GM21717 (cell line): ENCODE results near the gene CPA2.
"Not testable (repeated sequence)": the region's sequence is repeated elsewhere in the genome, so short reads cannot be mapped to it uniquely, and the experiment has no call there.

Experiments
- ATAC-seq: cut with Tn5 transposase; IDR thresholded peaks from one replicate; pipeline ENCODE4 v1.9.1; 2021; ENCODE audit warnings: mild to moderate bottlenecking, moderate library complexity; ENCODE audit not compliant: unreplicated experiment

Gene CPA2

DNA sequence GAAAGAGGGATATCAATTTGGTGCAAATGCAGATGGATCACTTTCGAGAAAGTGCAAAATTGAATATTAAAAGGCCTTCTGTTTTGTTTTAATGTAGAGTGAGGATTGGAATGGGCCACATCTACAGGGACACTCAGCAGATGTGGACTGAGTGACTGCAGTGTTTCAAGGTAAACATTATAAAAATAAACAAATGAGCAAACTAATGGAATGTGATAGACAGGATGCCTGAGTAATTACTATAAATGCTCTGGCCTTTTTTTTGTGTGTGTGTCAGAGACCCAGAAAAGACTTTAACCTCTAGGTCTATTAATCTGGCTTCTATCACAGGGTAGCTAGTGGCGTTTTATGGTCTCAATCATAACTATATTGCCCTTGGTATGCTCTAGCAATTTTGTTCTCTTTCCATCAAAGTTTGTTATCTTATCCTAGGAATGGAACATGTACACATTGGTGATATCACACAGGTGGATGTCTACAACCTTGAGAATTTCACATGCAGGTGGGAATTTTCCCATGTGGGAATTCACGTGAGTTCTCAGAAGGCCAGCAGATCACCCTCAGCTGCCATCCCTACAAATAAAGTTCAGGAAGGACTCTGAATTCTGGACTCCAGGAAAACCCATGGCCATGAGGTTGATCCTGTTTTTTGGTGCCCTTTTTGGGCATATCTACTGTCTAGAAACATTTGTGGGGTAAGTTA lies at the start of gene CPA2:
Gene CPA2, plus strand, starts transcription at position 606 of the 703 bp plus-strand sequence. Its CDS starts 19 bp downstream, at position 625.
- no peak for ATAC-seq

DNA sequence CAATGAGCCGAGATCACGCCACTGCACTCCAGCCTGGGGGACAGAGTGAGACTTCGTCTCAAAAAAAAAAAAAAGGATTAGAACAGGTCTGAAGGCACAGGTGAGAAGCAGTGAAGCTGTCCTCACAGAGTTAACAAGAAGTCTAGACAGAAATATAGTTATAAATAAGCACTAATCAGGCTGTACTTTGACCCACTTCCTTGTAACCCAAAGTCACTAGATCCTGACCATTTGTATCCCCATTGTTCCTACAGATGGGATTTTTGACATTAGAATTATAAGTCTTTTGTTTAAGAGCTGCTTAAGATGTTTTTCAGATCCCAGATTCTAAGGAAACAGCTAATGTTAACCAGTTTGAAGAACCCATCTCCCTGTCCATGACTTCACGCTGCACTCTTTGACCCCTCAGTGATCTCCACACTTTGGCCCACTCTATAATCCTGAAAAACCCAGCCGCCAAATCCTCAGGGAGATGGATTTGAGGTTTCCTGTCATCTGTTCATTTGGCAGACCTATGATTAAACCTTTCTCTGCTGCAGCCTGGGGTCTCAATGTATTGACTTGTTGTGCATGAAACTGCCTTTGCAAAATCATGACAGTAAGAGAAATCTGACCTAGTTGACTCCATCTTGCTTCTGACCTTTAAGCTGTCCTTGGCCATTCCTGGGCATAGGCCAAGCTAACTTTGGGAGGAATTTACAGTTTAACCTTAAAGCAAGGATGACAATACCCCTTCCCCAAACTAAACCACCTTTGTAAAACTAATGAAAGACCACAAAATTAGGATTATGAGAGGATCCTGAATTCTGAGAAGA lies 47.6 kb upstream of the CPA2 start:
- ATAC-seq, result no peak

DNA sequence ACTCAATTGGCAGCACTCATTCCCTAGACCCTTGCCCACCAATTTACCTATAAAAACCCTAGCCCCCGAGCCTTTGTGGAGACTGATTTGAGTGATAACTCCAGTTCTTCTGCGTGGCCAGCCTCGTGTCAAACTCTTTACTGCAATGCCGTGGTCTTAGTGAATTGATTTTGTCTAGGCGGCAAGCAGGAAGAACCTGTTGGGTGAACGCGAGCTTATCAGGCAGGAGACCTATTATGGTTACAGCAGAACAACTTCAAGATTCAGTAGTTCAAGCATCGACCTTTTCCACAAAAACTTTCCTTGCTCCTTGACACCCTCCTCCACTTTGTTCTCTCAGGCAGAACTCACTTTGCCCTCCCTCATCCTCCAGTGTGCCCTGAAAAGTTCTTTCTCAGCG lies 46.8 kb upstream of the CPA2 start:
- no peak for ATAC-seq

DNA sequence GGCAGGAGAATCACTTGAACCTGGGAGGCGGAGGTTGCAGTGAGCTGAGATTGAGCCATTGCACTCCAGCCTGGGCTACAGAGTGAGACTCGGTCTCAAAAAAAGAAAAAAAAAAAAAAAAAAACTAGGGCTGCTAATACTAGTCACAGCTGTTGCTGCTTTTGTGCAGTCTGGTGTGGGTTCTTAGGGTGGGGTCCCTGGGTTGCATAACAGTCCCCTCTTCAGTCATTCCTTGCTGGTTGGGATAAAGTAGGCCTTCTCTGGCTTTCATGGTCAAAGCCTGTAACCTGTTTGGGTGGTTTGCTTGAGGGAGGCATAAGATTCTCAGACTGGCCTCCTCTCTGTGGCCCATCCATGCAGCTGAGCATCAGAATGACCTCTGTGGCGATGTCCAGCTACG lies 44.9 kb upstream of the CPA2 start:
- no peak for ATAC-seq

DNA sequence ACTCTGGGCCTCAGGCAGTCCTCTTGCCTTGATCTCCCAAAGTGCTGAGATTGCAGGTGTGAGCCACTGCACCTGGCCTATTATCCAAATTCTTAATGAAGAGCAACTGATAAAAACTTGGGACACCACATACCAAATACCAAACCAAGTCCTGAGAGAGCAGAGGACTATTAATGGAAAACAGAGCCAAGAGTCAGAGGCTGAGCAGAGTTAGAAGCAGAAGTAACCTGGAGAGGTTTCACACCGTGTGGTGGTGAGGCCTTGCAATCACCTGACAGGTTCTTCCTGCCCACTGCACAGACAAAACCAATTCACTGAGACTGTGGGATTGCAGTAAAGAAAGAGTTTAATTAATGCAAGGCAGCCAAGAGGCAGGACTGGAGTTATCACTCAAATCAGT lies 43.0 kb upstream of the CPA2 start:
- ATAC-seq, result no peak

DNA sequence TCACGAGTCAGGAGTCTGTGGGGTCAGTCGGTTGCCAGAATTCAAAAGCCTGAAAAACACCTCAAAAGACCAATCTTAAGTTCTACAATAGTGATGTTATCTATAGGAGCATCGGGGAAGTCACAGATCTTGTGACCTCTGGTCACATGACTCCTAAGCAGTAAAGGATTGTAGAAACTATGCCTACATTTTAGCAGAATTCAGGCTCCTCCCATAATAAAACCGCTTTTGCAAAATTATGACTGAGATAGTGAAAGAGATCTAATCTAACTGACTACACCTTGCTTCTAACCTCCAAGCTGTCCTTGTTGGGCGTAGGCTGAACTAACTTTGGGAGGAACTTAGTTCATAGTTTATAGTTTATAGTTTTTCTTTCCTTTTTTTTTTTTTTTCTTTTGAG lies 42.5 kb upstream of the CPA2 start:
- ATAC-seq, result no peak

DNA sequence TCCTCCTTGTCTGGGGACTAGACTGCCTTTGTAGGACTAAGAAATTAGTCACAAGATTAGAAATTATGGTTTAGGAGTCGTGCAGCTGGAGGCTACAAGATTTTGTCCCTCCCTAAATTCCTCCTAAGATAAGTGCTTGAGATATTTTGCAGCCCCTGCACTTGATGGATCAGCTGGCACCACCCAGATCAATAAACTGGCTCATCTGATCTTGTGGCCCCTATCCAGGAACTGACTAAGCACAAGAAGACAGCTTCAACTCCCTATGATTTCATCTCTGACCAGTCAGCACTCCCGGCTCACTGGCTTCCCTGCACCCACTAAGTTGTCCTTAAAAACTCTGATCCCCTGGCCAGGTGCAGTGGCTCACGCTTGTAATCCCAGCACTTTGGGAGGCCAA lies 41.7 kb upstream of the CPA2 start:
- not testable (repeated sequence) for ATAC-seq

DNA sequence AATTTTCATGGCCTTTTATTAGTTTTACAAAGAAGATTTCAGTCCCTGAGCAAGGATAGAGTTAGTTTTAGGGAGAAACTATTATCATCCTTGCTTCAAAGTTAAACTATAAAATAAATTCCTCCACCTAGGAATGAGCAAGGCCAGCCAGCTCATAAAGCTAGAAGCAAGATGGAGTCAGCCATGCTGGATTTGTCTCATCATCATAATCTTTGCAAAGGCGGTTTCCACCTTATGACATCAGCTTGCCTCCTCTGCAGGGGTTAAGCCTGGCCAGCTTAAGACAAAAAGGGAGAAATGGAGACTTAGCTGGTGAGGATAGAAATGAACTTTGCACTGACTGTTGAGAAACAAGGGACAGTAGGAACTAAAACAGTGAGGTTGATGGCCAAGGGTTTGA lies 40.3 kb upstream of the CPA2 start:
- ATAC-seq, result no peak

DNA sequence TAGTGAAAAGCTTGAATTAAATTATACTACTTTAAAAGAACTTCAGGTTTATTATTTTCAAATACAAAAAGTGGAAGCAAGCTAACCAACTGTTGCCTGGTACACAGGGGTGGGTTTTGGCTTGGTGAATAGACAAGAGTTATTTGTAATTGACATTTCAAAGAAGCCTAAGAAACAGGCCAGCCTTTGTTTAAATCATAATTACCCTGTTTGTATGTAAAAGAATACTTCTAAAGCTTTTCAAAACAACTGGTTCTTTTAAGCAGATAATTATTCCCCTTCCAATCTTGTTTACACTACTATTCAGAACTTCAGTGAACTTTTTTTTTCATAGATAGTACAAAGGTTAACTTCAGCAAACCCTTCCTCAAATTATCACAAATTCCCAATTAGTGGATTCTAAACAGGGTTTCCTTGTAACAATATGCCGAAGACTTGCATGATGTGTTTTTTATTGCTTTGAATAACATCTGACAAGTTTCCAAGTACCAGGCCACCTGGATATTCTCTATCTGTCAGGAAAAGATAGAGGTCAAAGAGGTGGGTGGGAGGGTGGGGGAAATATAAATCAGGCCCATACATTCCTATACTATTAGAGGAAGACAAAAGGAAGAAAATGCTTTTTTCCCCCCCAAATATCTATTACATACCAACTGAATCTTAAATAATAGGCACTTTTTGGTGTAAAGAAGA lies 38.6 kb upstream of the CPA2 start:
- ATAC-seq, result no peak

DNA sequence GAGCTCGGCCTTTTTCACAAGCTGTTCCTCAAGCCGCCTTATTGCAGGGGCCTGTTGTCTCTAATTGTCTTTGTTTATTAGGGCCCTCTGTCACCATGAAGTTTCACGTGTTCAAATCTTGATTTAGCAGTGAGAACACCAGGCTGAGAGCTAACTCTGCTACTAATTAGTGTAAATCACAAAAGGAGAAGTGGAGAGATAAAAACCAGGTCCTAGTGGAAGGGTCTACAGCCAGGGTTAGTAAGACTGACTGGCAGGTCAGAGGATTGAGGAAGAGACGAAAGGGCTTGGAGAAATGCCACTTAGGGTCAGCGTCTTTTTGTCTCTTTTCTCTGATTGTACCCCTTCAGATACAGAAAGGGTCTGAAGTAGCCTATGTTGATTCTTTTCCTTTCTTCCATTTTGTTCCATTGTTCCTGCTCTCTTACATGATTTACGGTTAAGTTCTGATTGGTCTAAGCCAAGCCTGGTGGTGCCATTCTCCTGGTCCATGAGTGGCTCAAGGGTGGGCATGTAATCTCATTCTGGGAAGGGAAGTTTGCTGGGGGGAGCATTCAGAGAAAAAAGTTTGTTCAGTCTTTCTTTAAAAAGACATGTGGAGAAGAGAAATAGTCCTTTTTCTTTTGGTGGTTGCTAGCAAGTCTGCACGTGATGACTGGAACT lies 37.7 kb upstream of the CPA2 start:
- no peak for ATAC-seq

DNA sequence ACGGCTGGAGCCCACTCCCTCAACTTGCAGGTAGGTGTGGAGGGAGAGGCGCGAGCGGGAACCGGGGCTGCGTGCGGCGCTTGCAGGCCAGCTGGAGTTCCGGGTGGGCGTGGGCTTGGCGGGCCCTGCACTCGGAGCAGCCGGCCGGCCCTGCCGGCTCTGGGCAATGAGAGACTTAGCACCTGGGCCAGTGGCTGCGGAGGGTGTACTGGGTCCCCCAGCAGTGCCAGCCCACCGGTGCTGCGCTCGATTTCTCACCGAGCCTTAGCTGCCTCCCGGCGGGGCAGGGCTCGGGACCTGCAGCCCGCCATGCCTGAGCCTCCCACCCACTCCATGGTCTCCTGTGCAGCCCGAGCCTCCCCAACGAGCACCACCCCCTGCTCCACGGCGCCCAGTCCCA lies 36.7 kb upstream of the CPA2 start:
- not testable (repeated sequence) for ATAC-seq

DNA sequence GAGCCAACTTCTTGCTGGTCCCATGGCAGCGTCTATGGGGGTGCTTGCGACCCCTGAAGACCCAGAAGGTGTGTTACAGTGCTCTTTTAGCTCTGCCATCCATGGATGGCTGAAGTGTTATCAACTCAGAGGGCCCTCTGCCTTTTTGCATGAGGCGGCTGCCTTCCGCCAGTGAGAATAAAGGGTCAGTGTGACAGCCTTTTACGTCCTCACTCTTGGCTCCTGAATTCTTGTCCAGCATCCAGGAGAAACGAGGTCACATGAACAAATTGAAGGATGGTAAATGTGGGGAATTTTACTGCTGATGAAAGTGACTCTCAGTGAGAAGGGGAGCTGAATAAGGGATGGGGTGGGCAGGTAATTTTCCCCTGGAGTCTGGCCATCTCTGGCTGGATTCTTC lies 34.9 kb upstream of the CPA2 start:
- ATAC-seq, result no peak

DNA sequence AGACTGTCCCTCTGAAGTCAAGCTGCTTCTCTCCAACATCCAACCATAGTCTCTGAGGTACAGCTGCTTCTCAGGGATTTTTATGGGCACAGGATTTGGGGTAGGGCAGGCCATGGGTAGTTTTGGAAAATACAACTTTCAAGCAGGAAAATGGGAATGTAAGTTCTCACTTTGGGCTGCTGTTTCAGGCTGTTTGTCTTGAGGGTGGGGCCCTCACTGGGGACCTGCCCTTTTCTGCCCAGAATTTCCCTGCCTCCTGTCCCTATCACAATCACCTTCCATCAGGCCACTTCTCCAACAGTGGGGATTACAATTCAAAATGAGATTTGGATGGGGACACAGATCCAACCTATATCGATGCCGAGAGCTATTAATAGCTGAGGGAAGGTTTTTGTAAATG lies 34.5 kb upstream of the CPA2 start:
- ATAC-seq, result no peak

DNA sequence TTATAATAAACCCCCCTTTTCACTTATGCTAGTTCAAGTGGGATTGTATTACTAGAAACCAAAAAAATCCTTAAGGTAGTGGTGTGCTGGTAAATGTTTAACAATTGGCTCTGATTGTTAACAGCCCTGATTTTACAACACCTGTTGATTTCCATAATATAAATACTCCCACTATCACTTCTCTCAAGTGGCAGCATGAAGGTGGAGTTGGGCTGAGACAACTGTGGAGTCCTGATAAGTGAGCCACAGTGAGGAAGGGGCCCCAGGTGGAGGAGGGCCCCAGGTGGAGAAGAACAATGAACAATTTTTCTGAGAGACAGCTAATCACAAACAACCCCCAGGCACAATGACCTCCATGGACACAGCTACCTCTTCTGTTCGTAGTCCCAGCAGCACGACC lies 32.6 kb upstream of the CPA2 start:
- no peak for ATAC-seq

DNA sequence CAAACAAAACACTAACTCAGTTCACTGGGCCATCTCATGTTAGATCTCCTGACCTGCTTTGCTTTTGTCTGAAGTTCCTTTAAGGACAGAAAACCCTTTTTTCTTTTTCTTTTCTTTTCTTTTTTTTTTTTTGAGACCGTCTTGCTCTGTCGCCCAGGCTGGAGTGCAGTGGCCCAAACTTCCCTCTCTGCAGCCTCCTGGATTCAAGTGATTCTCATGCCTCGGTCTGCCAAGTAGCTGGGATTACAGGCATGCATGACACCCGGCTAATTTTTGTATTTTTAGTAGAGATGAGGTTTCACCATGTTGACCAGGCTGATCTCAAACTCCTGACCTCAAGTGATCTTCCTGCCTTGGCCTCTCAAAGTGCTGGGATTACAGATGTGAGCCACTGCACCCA lies 30.3 kb upstream of the CPA2 start:
- not testable (repeated sequence) for ATAC-seq

DNA sequence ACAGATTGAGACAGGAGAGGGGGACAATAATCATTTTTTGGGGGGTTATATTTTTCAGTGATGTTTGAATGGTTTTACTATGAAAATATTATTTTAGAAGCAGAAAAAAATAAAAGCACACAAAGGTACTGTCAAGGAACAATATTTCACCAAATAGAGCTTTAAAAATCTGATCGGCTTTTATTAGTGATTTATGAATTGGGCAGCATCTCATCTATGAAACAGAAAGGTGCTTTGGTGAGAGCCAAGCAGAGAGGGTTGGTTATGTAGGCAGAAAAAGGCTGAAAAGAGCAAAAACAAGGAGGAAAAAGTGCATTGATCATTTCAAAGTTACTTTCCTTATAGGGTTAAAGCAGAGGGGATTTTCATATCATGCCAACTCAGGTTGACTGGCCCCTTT lies 26.4 kb upstream of the CPA2 start:
- no peak for ATAC-seq

DNA sequence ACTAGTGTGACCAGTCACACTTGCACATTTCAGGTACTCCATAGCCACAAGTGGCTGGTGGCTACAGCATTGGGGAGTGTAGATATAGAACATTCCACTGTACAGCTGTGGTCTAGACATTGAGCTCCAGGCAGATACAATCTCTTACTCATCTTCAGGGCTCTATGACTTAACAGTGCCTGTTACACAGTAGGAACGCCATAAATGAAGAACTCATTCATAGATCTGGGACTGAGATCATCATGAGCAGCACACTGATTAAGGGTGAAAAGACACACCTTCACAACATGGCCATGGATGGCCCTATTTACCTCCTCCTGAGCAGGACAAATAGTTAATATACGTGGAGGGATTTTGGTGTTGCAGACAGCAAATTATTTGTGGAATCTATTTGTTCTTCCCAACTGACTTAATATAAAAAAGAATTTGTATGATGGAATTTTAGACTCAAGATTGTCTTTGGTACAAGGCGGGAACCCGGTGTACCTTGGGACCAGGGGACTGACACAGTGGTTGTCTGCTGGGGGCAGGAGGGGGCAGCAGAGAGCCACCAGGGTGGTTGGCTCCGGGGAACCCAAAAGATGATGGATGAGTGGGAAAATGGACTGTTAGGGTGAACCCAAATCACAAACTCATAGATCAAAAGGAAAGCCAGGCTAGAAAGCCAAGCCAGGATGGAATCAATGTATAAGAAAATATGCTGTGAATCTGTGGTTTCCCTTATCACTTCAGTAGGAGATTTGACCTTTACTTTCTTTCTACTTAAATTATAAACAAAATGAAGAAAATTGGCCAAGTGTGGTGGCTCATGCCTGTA lies 24.3 kb upstream of the CPA2 start:
- ATAC-seq, result no peak

DNA sequence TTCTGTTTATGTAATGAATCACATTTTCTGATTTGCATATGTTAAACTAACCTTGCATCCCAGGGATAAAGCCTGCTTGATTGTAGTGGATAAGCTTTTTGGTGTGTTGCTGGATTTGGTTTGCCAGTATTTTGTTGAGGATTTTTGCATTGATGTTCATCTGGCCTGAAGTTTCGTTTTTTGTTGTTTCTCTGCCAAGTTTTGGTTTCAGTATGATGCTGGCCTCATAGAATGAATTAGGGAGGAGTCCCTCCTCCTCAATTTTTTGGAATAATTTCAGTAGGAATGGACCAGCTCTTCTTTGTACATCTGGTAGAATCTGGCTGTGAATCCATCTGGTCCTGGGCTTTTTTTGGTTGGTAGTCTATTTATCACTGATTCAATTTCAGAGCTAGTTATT lies 23.2 kb upstream of the CPA2 start:
- ATAC-seq, result not testable (repeated sequence)

DNA sequence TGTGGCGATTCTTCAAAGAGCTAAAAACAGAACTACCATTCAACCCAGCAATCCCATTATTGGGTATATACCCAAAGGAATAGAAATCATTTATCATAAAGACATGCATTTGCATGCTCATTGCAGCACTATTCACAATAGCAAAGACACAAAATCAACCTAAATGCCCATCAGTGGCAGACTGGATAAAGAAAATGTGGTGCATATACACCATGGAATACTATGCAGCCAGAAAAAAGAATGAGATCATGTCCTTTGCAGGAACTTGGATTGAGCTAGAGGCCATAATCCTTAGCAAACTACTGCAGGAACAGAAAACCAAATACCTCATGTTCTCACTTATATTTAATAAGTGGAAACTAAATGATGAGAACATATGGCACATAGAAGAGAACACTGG lies 20.2 kb upstream of the CPA2 start:
- ATAC-seq, result not testable (repeated sequence)

DNA sequence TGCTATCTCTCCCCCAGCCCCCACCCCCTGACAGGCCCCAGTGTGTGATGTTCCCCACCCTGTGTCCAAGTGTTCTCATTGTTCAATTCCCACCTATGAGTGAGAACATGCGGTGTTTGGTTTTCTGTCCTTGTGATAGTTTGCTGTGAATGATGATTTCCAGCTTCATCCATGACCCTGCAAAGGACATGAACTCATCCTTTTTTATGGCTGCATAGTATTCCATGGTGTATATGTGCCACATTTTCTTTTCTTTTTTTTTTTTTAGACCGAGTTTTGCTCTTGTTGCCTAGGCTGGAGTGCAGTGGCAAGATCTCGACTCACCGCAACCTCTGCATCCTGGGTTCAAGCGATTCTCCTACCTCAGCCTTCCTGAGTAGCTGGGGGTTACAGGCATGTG lies 17.8 kb upstream of the CPA2 start:
- ATAC-seq, result not testable (repeated sequence)
